22Rv1 (cell line): ENCODE results near the gene DHX16.

Experiments
- ZFX ChIP-seq: fragments of 450-650 bp; IDR thresholded peaks from 2 replicates; pipeline ENCODE4 v1.6.1; 2017; ENCODE audit warnings: antibody characterized with exemption, borderline replicate concordance
- TF ChIP-seq, protein P1 (sequence below): fragments of 450-650 bp; IDR thresholded peaks from 2 replicates; pipeline ENCODE4 v1.5.1; 2017; ENCODE audit warnings: mild to moderate bottlenecking

DNA sequence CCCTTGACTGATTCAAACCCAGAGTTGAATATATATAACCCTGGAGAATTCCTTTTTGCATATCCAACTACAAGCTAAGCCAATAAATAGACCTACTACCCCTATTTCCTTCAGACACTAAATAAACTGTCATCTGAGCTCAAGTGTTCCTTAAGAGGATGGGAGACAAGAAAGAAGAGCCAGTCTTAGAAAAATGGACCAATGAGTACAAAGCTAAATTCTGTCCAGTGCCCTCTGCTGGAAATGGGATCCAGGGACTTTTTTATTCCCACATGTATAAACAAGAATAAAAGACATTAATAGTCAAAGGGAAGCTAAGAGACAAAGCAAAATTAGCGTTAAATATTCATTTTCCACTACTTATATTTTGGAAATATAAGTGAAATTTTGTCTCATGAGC lies 60.6 kb downstream of the DHX16 start:
- TF ChIP-seq, protein P1, sequence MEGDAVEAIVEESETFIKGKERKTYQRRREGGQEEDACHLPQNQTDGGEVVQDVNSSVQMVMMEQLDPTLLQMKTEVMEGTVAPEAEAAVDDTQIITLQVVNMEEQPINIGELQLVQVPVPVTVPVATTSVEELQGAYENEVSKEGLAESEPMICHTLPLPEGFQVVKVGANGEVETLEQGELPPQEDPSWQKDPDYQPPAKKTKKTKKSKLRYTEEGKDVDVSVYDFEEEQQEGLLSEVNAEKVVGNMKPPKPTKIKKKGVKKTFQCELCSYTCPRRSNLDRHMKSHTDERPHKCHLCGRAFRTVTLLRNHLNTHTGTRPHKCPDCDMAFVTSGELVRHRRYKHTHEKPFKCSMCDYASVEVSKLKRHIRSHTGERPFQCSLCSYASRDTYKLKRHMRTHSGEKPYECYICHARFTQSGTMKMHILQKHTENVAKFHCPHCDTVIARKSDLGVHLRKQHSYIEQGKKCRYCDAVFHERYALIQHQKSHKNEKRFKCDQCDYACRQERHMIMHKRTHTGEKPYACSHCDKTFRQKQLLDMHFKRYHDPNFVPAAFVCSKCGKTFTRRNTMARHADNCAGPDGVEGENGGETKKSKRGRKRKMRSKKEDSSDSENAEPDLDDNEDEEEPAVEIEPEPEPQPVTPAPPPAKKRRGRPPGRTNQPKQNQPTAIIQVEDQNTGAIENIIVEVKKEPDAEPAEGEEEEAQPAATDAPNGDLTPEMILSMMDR = peak; percentile 61
- TF ChIP-seq ZFX = no peak
